ENCODE results near the gene CDH23. TPM values are rescaled to one million over a fixed set of nuclear protein-coding genes. Genes with fewer than 3 reads are reported as not detected.

Gene CDH23
- total RNA-seq, 1 experiment from 2014 or later, result 0.07 TPM

DNA sequence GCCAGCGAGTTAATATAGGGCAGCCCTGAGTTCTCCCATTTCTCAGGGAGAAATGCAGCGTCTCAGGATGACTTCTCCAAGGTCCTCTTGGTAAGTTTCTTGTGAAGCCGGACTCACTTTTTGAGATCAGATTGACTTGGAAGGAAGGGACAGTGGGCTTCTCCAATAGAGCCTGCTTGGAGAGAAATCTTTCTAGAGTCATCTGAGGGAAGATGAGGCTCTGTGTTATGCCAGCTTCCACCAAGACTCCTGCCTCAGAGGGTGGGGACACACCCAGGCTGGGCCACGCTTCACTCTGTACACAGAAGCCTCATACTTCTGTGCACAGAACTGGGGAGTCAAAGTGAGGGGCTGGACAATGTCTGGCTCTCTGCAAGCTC is 317.3 kb downstream of the CDH23 start:
- Mint-ChIP-seq H3K27me3 (ENCODE audit: unreplicated experiment) (no peaks in the 10 kb centered on the region), H3K4me3 (ENCODE audit: low read depth, unreplicated experiment) (no peak overlapping the region), H3K36me3 (ENCODE audit: insufficient read depth, unreplicated experiment) (peaks cover 4% of the 10 kb centered on the region), H3K4me1 (ENCODE audit: low read depth, unreplicated experiment) (peaks cover 18% of the 10 kb centered on the region), H3K9me3 (ENCODE audit: low read depth, unreplicated experiment) (no peaks in the 10 kb centered on the region), H3K27ac (ENCODE audit: unreplicated experiment) (peak overlapping the region; percentile 70)
- BruUV-seq (replicated peaks), result no TSS peak
- TF ChIP-seq, protein P1, sequence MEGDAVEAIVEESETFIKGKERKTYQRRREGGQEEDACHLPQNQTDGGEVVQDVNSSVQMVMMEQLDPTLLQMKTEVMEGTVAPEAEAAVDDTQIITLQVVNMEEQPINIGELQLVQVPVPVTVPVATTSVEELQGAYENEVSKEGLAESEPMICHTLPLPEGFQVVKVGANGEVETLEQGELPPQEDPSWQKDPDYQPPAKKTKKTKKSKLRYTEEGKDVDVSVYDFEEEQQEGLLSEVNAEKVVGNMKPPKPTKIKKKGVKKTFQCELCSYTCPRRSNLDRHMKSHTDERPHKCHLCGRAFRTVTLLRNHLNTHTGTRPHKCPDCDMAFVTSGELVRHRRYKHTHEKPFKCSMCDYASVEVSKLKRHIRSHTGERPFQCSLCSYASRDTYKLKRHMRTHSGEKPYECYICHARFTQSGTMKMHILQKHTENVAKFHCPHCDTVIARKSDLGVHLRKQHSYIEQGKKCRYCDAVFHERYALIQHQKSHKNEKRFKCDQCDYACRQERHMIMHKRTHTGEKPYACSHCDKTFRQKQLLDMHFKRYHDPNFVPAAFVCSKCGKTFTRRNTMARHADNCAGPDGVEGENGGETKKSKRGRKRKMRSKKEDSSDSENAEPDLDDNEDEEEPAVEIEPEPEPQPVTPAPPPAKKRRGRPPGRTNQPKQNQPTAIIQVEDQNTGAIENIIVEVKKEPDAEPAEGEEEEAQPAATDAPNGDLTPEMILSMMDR (IDR thresholded peaks at IDR 0.05; ENCODE audit: unreplicated experiment), result no peak
- intact Hi-C loops (cut with micrococcal nuclease; ENCODE audit: unreplicated experiment), result no loop called here
- DNase-seq, result no peak
- CTCF ChIA-PET, result interaction anchor here (0.8 to 1.4 kb wide), 3 partner anchors 45 to 371 kb away, joined by 3 to 5 read pairs (median 3); no protein-coding TSS in a partner anchor

DNA sequence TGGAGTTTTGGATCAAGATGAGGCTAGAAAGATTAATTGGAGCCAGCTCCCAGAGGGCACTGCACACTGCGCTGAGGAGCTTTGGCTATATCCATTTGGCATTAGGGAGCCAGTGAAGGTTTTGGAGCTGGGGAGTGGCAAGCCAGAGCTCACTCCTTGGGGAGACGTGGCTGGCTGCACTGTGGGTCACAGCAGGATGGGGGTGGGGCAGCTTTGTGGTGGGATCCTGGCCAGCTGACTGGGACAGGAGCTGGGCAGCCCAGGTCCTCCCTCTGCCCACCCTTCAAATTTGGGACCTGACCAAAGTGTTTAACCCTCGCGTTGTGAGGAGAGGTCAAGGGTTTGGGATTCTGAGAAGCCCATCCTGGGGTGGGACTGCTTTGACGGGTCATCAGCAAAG is 317.9 kb downstream of the CDH23 start:
- no TSS peak for BruUV-seq (replicated peaks)
- no peak overlapping the region for H3K4me3 Mint-ChIP-seq (ENCODE audit: low read depth, unreplicated experiment)
- intact Hi-C loops (cut with micrococcal nuclease; ENCODE audit: unreplicated experiment), result no loop called here
- peaks cover 18% of the 10 kb centered on the region for H3K4me1 Mint-ChIP-seq (ENCODE audit: low read depth, unreplicated experiment)
- H3K27me3 Mint-ChIP-seq (ENCODE audit: unreplicated experiment), result no peaks in the 10 kb centered on the region
- TF ChIP-seq, protein P1 (IDR thresholded peaks at IDR 0.05; ENCODE audit: unreplicated experiment), result no peak
- H3K27ac Mint-ChIP-seq (ENCODE audit: unreplicated experiment), result no peak overlapping the region
- DNase-seq, result no peak
- CTCF ChIA-PET, result no interaction called here
- no peaks in the 10 kb centered on the region for H3K9me3 Mint-ChIP-seq (ENCODE audit: low read depth, unreplicated experiment)
- H3K36me3 Mint-ChIP-seq (ENCODE audit: insufficient read depth, unreplicated experiment), result peaks cover 4% of the 10 kb centered on the region

DNA sequence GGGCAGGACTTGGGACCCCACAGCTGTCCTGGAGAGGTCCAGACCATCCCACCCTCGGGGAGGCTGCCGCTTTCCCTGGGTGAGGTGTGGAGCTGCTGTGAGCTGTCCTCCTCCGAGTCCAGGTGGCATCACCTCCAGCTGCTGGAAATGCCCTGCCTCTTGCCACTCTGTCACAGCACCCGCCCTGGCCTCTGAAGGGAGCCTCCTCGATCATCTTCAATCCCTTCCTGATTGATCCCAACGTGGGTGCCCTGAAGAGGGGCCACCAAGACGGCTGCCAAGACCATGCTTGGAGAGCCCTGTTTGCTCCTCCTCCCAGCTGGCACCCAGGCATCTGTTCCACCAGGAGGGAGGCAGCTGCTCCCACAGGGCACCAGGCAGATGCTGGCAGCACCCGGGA is 318.3 kb downstream of the CDH23 start:
- H3K36me3 Mint-ChIP-seq (ENCODE audit: insufficient read depth, unreplicated experiment), result peaks cover 4% of the 10 kb centered on the region
- H3K4me3 Mint-ChIP-seq (ENCODE audit: low read depth, unreplicated experiment), result no peak overlapping the region
- intact Hi-C loops (cut with micrococcal nuclease; ENCODE audit: unreplicated experiment), result no loop called here
- H3K4me1 Mint-ChIP-seq (ENCODE audit: low read depth, unreplicated experiment), result peaks cover 18% of the 10 kb centered on the region
- no peak for DNase-seq
- H3K9me3 Mint-ChIP-seq (ENCODE audit: low read depth, unreplicated experiment), result no peaks in the 10 kb centered on the region
- TF ChIP-seq, protein P1 (IDR thresholded peaks at IDR 0.05; ENCODE audit: unreplicated experiment), result no peak
- CTCF ChIA-PET, result no interaction called here
- no TSS peak for BruUV-seq (replicated peaks)
- no peak overlapping the region for H3K27ac Mint-ChIP-seq (ENCODE audit: unreplicated experiment)
- peaks cover 2% of the 10 kb centered on the region for H3K27me3 Mint-ChIP-seq (ENCODE audit: unreplicated experiment)

DNA sequence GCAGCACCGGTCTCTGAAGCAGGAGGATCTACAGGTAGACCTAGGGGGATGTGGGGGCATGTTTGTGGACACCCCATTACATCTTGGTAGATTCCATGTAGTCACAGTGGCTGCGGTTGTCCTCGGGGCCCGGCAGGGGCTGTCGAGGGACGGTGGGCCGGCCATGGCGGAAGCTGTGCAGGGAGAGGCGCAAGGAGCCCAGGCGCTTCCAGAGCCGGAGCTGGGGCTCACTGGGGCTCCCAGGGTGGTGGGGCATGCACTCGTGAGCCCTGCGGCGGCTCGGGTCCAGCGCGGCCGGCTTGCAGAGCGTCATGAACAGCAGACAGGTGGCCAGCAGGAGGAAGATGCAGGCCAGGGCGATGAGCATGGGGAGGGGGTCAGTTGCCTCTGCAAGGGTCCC is 319.1 kb downstream of the CDH23 start:
- CTCF ChIA-PET, result no interaction called here
- DNase-seq, result no peak
- no peak overlapping the region for H3K27ac Mint-ChIP-seq (ENCODE audit: unreplicated experiment)
- peaks cover 18% of the 10 kb centered on the region for H3K4me1 Mint-ChIP-seq (ENCODE audit: low read depth, unreplicated experiment)
- peaks cover 10% of the 10 kb centered on the region for H3K27me3 Mint-ChIP-seq (ENCODE audit: unreplicated experiment)
- TF ChIP-seq, protein P1 (IDR thresholded peaks at IDR 0.05; ENCODE audit: unreplicated experiment), result no peak
- BruUV-seq (replicated peaks), result no TSS peak
- H3K36me3 Mint-ChIP-seq (ENCODE audit: insufficient read depth, unreplicated experiment), result peaks cover 4% of the 10 kb centered on the region
- intact Hi-C loops (cut with micrococcal nuclease; ENCODE audit: unreplicated experiment), result no loop called here
- no peaks in the 10 kb centered on the region for H3K9me3 Mint-ChIP-seq (ENCODE audit: low read depth, unreplicated experiment)
- no peak overlapping the region for H3K4me3 Mint-ChIP-seq (ENCODE audit: low read depth, unreplicated experiment)
